Astrocyte (in vitro differentiated cells and primary cell): ENCODE results near the gene RBM19. TPM values are rescaled to one million over a fixed set of nuclear protein-coding genes. Genes with fewer than 3 reads are reported as not detected.

Experiments used
- DNase-seq: peaks from one replicate; pipeline ENCODE4 v3.0.0-alpha.2; 2010; ENCODE audit warnings: low read depth
- FAIRE-seq: peaks from 2 replicates; lab custom pipeline; 2011; peaks lifted over from hg19 to GRCh38; lab: Jason Lieb, UNC
- H2AFZ ChIP-seq: 2 replicates; pipeline ENCODE4 v1.6.0; 2012; ENCODE audit warnings: low read depth, low read length, inconsistent platforms
- H3K27ac ChIP-seq: 2 replicates; pipeline ENCODE4 v1.5.1; 2011; ENCODE audit warnings: low read depth, low read length, inconsistent platforms
- H3K27me3 ChIP-seq: 2 replicates; pipeline ENCODE4 v1.6.0; 2011; ENCODE audit warnings: low read length, inconsistent platforms; ENCODE audit not compliant: insufficient read depth
- H3K36me3 ChIP-seq: 2 replicates; pipeline ENCODE4 v1.5.1; 2011; ENCODE audit warnings: low read length, inconsistent platforms; ENCODE audit not compliant: insufficient read depth
- H3K4me1 ChIP-seq: 2 replicates; pipeline ENCODE4 v1.5.1; 2011; ENCODE audit warnings: low read length, inconsistent platforms; ENCODE audit not compliant: insufficient read depth
- H3K4me2 ChIP-seq: 2 replicates; pipeline ENCODE4 v1.6.0; 2012; ENCODE audit warnings: low read length, inconsistent platforms
- H3K4me3 ChIP-seq: 2 replicates; pipeline ENCODE4 v1.5.1; 2011; ENCODE audit warnings: low read depth, mild to moderate bottlenecking, low read length, inconsistent platforms; ENCODE audit not compliant: insufficient read depth
- H3K79me2 ChIP-seq: 2 replicates; pipeline ENCODE4 v1.6.0; 2012; ENCODE audit warnings: mild to moderate bottlenecking, low read length, inconsistent platforms; ENCODE audit not compliant: insufficient read depth
- H3K9ac ChIP-seq: 2 replicates; pipeline ENCODE4 v1.6.0; 2012; ENCODE audit warnings: mild to moderate bottlenecking, low read length, inconsistent platforms
- H3K9me3 ChIP-seq: 2 replicates; pipeline ENCODE4 v1.5.1; 2012; ENCODE audit warnings: low read depth, mild to moderate bottlenecking, low read length, inconsistent platforms; ENCODE audit not compliant: insufficient read depth
- H4K20me1 ChIP-seq: 2 replicates; pipeline ENCODE4 v1.6.0; 2012; ENCODE audit warnings: low read length, inconsistent platforms; ENCODE audit not compliant: insufficient read depth
- H3K27ac Mint-ChIP-seq: one replicate; pipeline ENCODE4 v1.8.0; 2021; ENCODE audit warnings: mild to moderate bottlenecking, mixed read lengths; ENCODE audit not compliant: unreplicated experiment
- H3K27me3 Mint-ChIP-seq: one replicate; pipeline ENCODE4 v1.8.0; 2021; ENCODE audit warnings: low read depth, mixed read lengths; ENCODE audit not compliant: unreplicated experiment
- H3K36me3 Mint-ChIP-seq: one replicate; pipeline ENCODE4 v1.8.0; 2021; ENCODE audit warnings: low read depth, mixed read lengths; ENCODE audit not compliant: unreplicated experiment
- H3K4me1 Mint-ChIP-seq: one replicate; pipeline ENCODE4 v1.8.0; 2021; ENCODE audit warnings: low read depth, mixed read lengths; ENCODE audit not compliant: unreplicated experiment
- H3K4me3 Mint-ChIP-seq: one replicate; pipeline ENCODE4 v1.8.0; 2021; ENCODE audit warnings: mild to moderate bottlenecking, moderate library complexity, mixed read lengths; ENCODE audit not compliant: unreplicated experiment
- H3K9me3 Mint-ChIP-seq: one replicate; pipeline ENCODE4 v1.8.0; 2021; ENCODE audit warnings: mild to moderate bottlenecking, mixed read lengths; ENCODE audit not compliant: unreplicated experiment
- CTCF ChIP-seq: IDR thresholded peaks from 2 replicates; pipeline ENCODE4 v1.5.1; 2011; ENCODE audit warnings: low read depth, mild to moderate bottlenecking, inconsistent platforms, low read length, moderate library complexity; ENCODE audit not compliant: insufficient read depth
- EZH2 ChIP-seq: IDR thresholded peaks from 2 replicates; pipeline ENCODE4 v1.6.1; 2012; ENCODE audit warnings: mild to moderate bottlenecking, low read length, inconsistent platforms; ENCODE audit not compliant: insufficient read depth
- total RNA-seq: library from RNA; stranded (reverse); gene quantifications from 2 replicates; pipeline ENCODE4 v1.2.1, GENCODE V29; 2021

The RBM19 gene
- total RNA-seq, 1 donor from 2014 or later: 32.3 TPM

- peaks cover 2% of the 10 kb centered on the region for H3K4me1 ChIP-seq
- TF ChIP-seq EZH2: no peak
- no peak for TF ChIP-seq CTCF
- no peak overlapping the region for H3K4me2 ChIP-seq
- no peak overlapping the region for H3K27ac Mint-ChIP-seq
- H3K4me1 Mint-ChIP-seq: no peaks in the 10 kb centered on the region
- no peaks in the 10 kb centered on the region for H3K36me3 ChIP-seq
- no peak for FAIRE-seq
- H3K4me3 ChIP-seq: no peak overlapping the region
- H3K79me2 ChIP-seq: no peaks in the 10 kb centered on the region
- H3K27ac ChIP-seq: no peak overlapping the region
- H3K4me3 Mint-ChIP-seq: no peak overlapping the region
- no peaks in the 10 kb centered on the region for H3K9me3 Mint-ChIP-seq
- H3K36me3 Mint-ChIP-seq: peaks cover 26% of the 10 kb centered on the region
- no peak for DNase-seq
- no peaks in the 10 kb centered on the region for H4K20me1 ChIP-seq
- no peak overlapping the region for H2AFZ ChIP-seq
- no peak overlapping the region for H3K9ac ChIP-seq
- H3K9me3 ChIP-seq: no peaks in the 10 kb centered on the region
- H3K27me3 Mint-ChIP-seq: no peaks in the 10 kb centered on the region
- H3K27me3 ChIP-seq: no peaks in the 10 kb centered on the region
Observed at GRCh38 chr12:113853491-113853890, 112.6 kb downstream of the RBM19 start.

GRCh38 chr12:113852695-113853490 lies 113.2 kb downstream of the RBM19 start:
- H3K27me3 Mint-ChIP-seq: no peaks in the 10 kb centered on the region
- Histone ChIP-seq H3K9me3 (no peaks in the 10 kb centered on the region), H3K9ac (no peak overlapping the region), H3K4me1 (peaks cover 2% of the 10 kb centered on the region), H4K20me1 (no peaks in the 10 kb centered on the region), H3K4me2 (no peak overlapping the region), H3K27ac (no peak overlapping the region), H3K27me3 (no peaks in the 10 kb centered on the region), H3K4me3 (no peak overlapping the region), H2AFZ (no peak overlapping the region), H3K36me3 (no peaks in the 10 kb centered on the region), H3K79me2 (no peaks in the 10 kb centered on the region)
- no peaks in the 10 kb centered on the region for H3K4me1 Mint-ChIP-seq
- TF ChIP-seq CTCF: no peak
- TF ChIP-seq EZH2: no peak
- H3K36me3 Mint-ChIP-seq: peaks cover 28% of the 10 kb centered on the region
- FAIRE-seq: no peak
- DNase-seq: no peak
- no peak overlapping the region for H3K4me3 Mint-ChIP-seq
- H3K27ac Mint-ChIP-seq: no peak overlapping the region
- no peaks in the 10 kb centered on the region for H3K9me3 Mint-ChIP-seq

- no peak overlapping the region for H2AFZ ChIP-seq
- no peak overlapping the region for H3K9ac ChIP-seq
- Mint-ChIP-seq H3K36me3 (peaks cover 31% of the 10 kb centered on the region), H3K9me3 (no peaks in the 10 kb centered on the region), H3K27ac (no peak overlapping the region), H3K4me3 (no peak overlapping the region), H3K27me3 (no peaks in the 10 kb centered on the region), H3K4me1 (no peaks in the 10 kb centered on the region)
- no peak overlapping the region for H3K4me3 ChIP-seq
- peaks cover 2% of the 10 kb centered on the region for H3K4me1 ChIP-seq
- H3K79me2 ChIP-seq: no peaks in the 10 kb centered on the region
- H3K36me3 ChIP-seq: no peaks in the 10 kb centered on the region
- H3K9me3 ChIP-seq: no peaks in the 10 kb centered on the region
- no peaks in the 10 kb centered on the region for H4K20me1 ChIP-seq
- no peak overlapping the region for H3K4me2 ChIP-seq
- DNase-seq: no peak
- no peak for TF ChIP-seq CTCF
- no peak for TF ChIP-seq EZH2
- no peak overlapping the region for H3K27ac ChIP-seq
- H3K27me3 ChIP-seq: no peaks in the 10 kb centered on the region
- FAIRE-seq: no peak
Observed at GRCh38 chr12:113852264-113852663, 113.9 kb downstream of the RBM19 start.
